GM12873 (cell line): ENCODE data around the gene CCPG1.

Experiments
- TF ChIP-seq, protein P1 (sequence below): IDR thresholded peaks from 2 replicates; pipeline ENCODE4 v1.5.1; 2012; ENCODE audit warnings: low read depth, mild to moderate bottlenecking, moderate library complexity, low read length, control low read depth; ENCODE audit not compliant: insufficient read depth; ENCODE audit errors: missing control alignments

CCPG1 gene

DNA sequence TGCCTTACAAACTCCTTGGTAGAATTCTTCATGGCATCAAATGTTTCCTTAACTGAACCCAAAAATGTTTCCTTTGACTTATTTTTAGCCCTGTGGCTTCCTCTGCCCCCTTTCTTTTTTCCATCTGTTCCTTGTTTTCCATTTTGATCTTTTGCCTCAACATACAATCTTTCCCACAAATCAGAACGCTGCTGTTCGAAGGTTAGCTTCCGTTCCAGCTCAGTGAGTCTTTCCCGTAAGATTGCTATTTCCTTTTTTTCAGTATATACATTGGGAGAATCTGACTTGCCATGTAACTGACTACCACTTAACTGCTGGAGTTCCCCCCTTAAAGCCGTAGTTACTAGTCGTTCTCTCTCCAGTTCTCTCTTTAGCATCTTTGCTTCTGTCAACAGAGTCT lies 47.9 kb downstream of the CCPG1 start:
- TF ChIP-seq, protein P1, sequence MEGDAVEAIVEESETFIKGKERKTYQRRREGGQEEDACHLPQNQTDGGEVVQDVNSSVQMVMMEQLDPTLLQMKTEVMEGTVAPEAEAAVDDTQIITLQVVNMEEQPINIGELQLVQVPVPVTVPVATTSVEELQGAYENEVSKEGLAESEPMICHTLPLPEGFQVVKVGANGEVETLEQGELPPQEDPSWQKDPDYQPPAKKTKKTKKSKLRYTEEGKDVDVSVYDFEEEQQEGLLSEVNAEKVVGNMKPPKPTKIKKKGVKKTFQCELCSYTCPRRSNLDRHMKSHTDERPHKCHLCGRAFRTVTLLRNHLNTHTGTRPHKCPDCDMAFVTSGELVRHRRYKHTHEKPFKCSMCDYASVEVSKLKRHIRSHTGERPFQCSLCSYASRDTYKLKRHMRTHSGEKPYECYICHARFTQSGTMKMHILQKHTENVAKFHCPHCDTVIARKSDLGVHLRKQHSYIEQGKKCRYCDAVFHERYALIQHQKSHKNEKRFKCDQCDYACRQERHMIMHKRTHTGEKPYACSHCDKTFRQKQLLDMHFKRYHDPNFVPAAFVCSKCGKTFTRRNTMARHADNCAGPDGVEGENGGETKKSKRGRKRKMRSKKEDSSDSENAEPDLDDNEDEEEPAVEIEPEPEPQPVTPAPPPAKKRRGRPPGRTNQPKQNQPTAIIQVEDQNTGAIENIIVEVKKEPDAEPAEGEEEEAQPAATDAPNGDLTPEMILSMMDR = no peak

DNA sequence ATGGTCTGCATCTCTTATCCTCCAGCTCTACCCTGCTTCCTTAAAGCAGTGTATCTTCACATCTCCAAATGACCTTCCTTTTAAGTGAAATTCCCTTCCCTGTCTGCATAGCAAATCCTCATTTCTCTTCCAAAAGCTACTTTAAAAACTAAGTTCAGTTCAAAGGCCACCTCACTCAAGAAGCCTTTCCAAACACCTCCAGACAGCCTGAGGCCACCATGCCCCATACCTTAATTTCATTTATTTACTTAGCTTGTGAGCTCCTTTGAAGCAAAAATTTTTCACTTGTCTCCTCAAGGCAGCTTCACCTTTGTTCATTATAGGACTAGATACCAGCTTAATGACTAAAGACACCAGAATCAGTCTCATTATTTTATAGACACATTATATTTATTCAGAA lies 49.7 kb downstream of the CCPG1 start:
- TF ChIP-seq, protein P1 = no peak

DNA sequence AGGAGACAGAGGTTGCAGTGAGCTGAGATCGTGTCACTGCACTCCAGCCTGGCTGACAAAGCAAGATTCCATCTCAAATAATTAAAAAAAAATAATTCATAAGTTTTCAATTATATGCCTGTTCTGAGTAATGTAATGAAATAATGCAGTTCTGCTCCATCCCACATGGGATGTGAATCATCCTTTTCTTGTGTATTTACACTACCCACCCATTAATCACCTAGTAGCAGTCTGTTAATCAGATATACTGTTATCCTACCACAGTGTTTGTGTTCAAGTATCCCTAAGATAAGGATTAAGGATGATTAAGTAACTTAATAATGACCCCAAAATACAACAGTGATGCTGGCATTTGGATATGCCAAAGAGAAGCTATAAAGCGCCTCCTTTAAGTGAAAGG lies 50.4 kb downstream of the CCPG1 start:
- TF ChIP-seq, protein P1 = no peak

DNA sequence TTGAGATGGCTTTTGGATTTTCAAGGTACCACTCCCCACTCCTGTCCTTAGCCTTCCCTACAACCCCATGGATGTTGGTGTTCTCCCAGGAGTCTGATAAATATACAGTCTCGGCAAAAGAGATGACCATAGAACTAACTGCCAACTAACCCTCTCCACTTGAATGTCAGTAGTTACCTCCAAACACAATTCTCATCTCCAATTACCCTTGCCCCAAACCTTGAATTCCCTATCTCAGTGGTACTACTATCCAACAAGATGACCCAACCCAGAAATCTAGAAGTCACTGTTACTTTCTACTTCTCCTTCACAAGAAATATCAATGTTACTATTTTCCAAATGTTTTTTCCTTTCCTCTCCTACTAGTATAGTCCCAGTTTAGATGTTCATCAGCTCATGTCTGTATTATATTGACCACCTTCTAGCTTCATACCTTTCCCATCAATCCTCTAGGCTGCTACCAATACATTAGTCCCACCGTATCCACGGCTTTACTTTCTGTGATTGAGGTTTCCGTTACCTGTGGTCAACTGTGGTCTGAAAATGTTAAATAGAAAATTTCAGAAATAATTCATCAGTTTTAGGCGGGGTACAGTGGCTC lies 51.1 kb downstream of the CCPG1 start:
- TF ChIP-seq, protein P1 = no peak

DNA sequence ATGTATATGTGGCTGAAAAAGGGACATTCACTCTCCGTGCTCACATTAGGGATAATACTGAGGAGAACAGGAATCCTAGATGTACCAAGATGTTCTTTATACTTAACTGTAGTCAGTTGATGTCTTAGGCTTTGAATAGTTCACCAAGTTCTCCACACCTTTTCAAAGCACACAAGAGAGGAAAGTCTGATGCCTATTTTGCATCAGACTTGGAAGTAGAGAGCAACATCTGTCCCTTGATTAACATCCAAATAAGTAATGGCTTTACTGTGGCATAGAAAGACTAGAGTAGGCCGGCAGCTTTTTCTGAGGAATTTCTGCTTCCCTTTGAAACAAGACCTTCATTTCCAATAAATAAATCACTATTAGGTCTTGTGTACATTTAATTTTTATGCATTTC lies 55.1 kb downstream of the CCPG1 start:
- TF ChIP-seq, protein P1 = no peak

GRCh38 chr15:55349282-55349681 lies 58.9 kb downstream of the CCPG1 start:
- TF ChIP-seq, protein P1 = no peak

- TF ChIP-seq, protein P1 = no peak
Observed at GRCh38 chr15:55348281-55348778, 59.8 kb downstream of the CCPG1 start.
